NB4 (cell line): ENCODE data around the gene GALNT6.

Experiments used
- DNase-seq: peaks from one replicate; pipeline ENCODE4 v3.0.0; 2010; ENCODE audit warnings: low read depth
- H3K4me3 ChIP-seq: one replicate; pipeline ENCODE4 v1.5.1; 2011; ENCODE audit warnings: mild to moderate bottlenecking, low read depth, low read length, moderate library complexity
- MYC ChIP-seq: IDR thresholded peaks from 2 replicates; pipeline ENCODE4 v1.6.1; 2011; ENCODE audit warnings: low read depth, low read length
- POLR2A ChIP-seq: IDR thresholded peaks from 2 replicates; pipeline ENCODE4 v1.6.1; 2011; ENCODE audit warnings: mild to moderate bottlenecking; ENCODE audit not compliant: insufficient read length; ENCODE audit errors: extremely low read depth
- TF ChIP-seq, protein P1 (sequence below): IDR thresholded peaks from one replicate; pipeline ENCODE4 v1.5.1; 2012; ENCODE audit warnings: low read depth, low read length
- TF ChIP-seq, protein P2 (sequence below): IDR thresholded peaks from 2 replicates; pipeline ENCODE4 v1.6.1; 2011; ENCODE audit warnings: low read depth, low read length

The GALNT6 gene

DNA sequence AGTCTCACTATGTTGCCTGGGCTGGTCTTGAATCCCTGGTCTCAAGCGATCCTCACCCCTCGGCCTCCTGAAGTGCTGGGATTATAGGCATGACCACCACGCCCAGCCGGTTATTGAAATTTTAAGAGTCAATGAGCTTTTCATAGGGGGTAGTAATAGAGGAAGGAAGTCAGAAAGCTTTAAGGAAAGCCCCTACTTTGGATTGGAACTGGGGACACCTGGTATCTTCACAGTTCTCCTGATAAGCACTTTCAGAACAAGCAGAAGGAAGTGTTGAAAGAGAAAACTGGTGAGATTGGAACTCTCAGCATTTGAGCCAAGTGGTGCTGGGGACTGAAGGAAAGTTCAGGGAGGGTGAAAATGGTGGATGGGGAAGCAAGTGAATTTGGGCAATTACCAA, 38.5 kb upstream of the GALNT6 start:
- TF ChIP-seq, protein P1, sequence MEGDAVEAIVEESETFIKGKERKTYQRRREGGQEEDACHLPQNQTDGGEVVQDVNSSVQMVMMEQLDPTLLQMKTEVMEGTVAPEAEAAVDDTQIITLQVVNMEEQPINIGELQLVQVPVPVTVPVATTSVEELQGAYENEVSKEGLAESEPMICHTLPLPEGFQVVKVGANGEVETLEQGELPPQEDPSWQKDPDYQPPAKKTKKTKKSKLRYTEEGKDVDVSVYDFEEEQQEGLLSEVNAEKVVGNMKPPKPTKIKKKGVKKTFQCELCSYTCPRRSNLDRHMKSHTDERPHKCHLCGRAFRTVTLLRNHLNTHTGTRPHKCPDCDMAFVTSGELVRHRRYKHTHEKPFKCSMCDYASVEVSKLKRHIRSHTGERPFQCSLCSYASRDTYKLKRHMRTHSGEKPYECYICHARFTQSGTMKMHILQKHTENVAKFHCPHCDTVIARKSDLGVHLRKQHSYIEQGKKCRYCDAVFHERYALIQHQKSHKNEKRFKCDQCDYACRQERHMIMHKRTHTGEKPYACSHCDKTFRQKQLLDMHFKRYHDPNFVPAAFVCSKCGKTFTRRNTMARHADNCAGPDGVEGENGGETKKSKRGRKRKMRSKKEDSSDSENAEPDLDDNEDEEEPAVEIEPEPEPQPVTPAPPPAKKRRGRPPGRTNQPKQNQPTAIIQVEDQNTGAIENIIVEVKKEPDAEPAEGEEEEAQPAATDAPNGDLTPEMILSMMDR: no peak
- TF ChIP-seq MYC: no peak
- TF ChIP-seq, protein P2, sequence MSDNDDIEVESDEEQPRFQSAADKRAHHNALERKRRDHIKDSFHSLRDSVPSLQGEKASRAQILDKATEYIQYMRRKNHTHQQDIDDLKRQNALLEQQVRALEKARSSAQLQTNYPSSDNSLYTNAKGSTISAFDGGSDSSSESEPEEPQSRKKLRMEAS: no peak
- no peak for TF ChIP-seq POLR2A
- H3K4me3 ChIP-seq: no peak overlapping the region
- DNase-seq: no peak

DNA sequence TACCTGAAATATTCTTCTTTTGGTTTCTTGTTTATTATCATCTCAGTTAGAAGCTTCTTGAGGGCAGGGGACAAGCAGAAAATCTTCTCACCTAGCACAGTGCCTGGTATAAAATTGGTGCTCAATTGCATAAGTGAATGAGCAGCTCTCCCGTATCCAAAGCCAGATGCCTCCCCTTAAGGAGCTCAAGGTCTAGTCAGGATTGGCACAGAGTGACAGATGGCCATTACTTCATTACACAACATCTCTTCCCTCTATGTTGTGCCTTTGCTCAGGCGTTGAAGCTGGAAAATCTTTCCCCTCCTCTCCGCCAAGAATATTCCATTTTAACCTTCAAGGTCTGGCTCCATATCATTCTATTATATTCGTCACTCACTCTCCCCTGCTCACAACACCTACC, 37.0 kb upstream of the GALNT6 start:
- TF ChIP-seq, protein P1: no peak
- TF ChIP-seq POLR2A (no peak), MYC (no peak)
- TF ChIP-seq, protein P2: no peak
- DNase-seq: no peak
- no peak overlapping the region for H3K4me3 ChIP-seq

DNA sequence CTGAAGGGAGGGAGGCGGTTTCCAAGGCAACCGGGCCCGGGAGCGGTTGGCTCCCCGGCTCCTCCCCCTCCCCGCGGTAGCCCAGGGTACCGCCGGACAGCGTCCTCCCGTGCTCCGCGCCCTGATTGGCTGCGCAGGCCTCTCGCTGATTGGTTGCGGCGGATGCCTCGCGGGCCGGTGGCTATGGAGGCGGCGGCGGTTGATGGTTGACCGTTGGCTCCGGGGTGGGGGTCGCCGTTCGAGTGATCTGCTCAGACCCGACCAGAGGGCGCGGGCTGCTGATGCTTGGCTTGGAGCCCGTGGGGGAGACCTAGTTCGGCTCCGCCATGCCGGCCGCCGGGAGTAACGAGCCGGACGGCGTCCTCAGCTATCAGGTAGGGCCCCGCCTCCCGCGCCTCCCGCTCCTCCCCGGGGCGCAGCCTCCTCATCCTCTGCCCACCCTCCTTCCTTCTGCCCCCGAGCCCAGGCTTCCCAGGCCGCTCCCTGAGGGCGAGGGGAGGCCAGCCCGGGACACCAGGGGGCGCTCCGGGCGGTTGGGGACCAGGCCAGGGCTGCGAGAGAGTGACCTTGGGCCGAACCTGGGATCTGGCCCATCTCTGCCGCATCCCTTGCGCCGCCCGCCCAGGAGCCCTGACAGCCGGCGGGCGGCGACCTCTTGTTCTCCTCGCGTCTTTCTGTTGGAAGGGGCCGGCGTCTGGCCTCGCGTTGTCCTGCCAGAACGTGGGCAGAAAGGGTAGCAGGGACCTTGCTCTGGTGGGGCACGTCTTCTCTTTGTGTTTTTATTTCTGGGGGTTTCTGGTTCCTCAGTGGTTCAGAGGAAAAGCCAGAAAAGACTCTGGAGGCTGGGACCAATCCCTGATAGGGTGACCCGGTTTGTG, 33.7 kb upstream of the GALNT6 start, which contains the start of gene SLC4A8:
TSS of gene SLC4A8 (plus strand) at position 170 of the 878 bp plus-strand sequence. CDS start at position 327, 157 bp downstream.
- DNase-seq: peak; percentile 61
- H3K4me3 ChIP-seq: no peak within 1 kb of the TSS
- TF ChIP-seq MYC: no peak
- TF ChIP-seq, protein P2: no peak
- TF ChIP-seq, protein P1: peak; percentile 78
- TF ChIP-seq POLR2A: no peak

DNA sequence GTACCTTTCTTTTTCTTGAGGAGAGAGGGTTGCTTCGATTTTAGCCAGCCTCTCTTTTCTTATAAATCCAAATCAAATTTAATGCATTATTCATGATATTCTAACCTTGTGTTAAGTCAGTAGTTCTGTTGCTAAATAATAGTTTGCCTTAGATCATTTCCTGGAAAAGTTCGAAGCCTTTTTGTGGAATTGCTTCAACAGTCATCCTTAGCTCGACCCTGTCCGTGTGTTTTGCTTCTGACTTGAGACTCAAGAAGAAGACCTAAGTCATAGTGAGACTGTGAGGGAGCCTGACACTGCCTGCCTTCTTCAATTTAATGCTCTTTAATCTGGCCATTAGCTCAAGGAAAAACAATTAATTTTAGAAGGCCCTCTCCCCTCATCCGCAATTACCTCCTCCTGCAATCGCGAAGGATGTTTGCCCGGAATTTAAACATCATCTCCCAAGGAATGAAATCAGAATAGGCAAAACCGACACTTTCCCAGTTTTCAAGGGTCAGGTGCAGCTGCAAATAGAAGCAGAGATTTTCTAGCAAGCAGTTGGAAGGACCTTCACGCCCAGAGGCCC, 33.0 kb upstream of the GALNT6 start:
- no peak overlapping the region for H3K4me3 ChIP-seq
- DNase-seq: no peak
- TF ChIP-seq, protein P1: no peak
- TF ChIP-seq MYC (no peak), POLR2A (no peak)
- TF ChIP-seq, protein P2: no peak

DNA sequence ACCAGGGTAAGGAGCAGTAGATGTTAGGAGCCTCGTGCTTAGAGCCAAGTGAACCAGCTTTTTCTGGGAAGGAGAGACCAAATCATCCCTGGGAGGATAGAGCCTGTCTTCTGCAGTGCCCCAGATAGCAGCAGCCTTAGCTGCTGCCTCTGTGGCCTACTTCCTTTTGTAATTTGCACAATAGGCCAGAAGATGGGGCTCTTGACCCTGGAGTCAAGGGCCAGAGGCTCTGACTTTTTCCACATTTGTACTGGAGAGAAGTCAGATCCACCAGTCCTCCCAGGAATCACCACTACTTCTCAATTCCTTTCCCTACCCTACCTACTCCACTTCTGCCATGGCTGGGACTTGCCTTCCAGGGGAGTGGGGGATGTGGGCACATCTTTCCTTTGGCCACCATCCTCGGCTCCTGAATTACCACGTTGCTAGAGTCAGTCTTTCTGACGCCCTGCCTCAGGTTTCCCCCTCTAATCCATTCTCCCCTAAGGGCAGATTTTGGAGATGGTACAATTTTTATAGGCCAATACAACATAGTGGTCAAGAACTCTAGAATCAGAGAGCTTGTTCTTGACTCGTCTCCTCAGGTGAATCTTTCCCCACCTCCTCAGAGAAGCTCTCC, 30.2 kb upstream of the GALNT6 start:
- H3K4me3 ChIP-seq: no peak overlapping the region
- TF ChIP-seq POLR2A: no peak
- TF ChIP-seq, protein P1: peak; percentile 69
- peak; percentile 71 for DNase-seq
